Kidney capillary endothelial cell (primary cell): ENCODE data around the gene CFAP74.
"Not testable (repeated sequence)": the region's sequence is repeated elsewhere in the genome, so short reads cannot be mapped to it uniquely, and the experiment has no call there.

Source experiments
- DNase-seq: peaks from one replicate; pipeline ENCODE4 v3.0.0-alpha.2; 2018; ENCODE audit warnings: low spot score

Gene CFAP74

GRCh38 chr1:1984560-1985070, 19.0 kb downstream of the CFAP74 start:
- no peak for DNase-seq

- DNase-seq = no peak
These were observed 21.0 kb downstream of the CFAP74 start for GRCh38 chr1:1982379-1983232.

GRCh38 chr1:1981631-1982327, 21.8 kb downstream of the CFAP74 start:
- not testable (repeated sequence) for DNase-seq

GRCh38 chr1:1981142-1981500, 22.5 kb downstream of the CFAP74 start:
- DNase-seq = no peak

- DNase-seq = no peak
These were observed 23.0 kb downstream of the CFAP74 start for GRCh38 chr1:1980467-1981141.

GRCh38 chr1:1979482-1980165, 24.0 kb downstream of the CFAP74 start:
- DNase-seq = no peak

- DNase-seq = not testable (repeated sequence)
These were observed 24.7 kb downstream of the CFAP74 start for GRCh38 chr1:1978690-1979481.

GRCh38 chr1:1978108-1978507, 25.5 kb downstream of the CFAP74 start:
- DNase-seq = no peak

- no peak for DNase-seq
These were observed 27.6 kb downstream of the CFAP74 start for GRCh38 chr1:1976031-1976430.

- DNase-seq = no peak
These were observed 28.1 kb downstream of the CFAP74 start for GRCh38 chr1:1975535-1975934.

- no peak for DNase-seq
These were observed 28.8 kb downstream of the CFAP74 start for GRCh38 chr1:1974834-1975233.

- DNase-seq = no peak
These were observed 29.6 kb downstream of the CFAP74 start for GRCh38 chr1:1973716-1974642.

GRCh38 chr1:1972976-1973715, 30.4 kb downstream of the CFAP74 start:
- no peak for DNase-seq

GRCh38 chr1:1971688-1972087, 31.9 kb downstream of the CFAP74 start:
- no peak for DNase-seq

GRCh38 chr1:1971017-1971416, 32.6 kb downstream of the CFAP74 start:
- no peak for DNase-seq

- DNase-seq = no peak
These were observed 33.5 kb downstream of the CFAP74 start for GRCh38 chr1:1969953-1970716.

- no peak for DNase-seq
These were observed 34.1 kb downstream of the CFAP74 start for GRCh38 chr1:1969505-1969900.

GRCh38 chr1:1968767-1969504, 34.6 kb downstream of the CFAP74 start:
- DNase-seq = no peak
